IPS-11a (cell line): ENCODE data around the gene VPS33B.

Source experiments
- H3K4me3 ChIP-seq: one replicate; pipeline ENCODE4 v1.5.1; 2013; ENCODE audit warnings: low read depth, low read length, control low read depth

Gene VPS33B

DNA sequence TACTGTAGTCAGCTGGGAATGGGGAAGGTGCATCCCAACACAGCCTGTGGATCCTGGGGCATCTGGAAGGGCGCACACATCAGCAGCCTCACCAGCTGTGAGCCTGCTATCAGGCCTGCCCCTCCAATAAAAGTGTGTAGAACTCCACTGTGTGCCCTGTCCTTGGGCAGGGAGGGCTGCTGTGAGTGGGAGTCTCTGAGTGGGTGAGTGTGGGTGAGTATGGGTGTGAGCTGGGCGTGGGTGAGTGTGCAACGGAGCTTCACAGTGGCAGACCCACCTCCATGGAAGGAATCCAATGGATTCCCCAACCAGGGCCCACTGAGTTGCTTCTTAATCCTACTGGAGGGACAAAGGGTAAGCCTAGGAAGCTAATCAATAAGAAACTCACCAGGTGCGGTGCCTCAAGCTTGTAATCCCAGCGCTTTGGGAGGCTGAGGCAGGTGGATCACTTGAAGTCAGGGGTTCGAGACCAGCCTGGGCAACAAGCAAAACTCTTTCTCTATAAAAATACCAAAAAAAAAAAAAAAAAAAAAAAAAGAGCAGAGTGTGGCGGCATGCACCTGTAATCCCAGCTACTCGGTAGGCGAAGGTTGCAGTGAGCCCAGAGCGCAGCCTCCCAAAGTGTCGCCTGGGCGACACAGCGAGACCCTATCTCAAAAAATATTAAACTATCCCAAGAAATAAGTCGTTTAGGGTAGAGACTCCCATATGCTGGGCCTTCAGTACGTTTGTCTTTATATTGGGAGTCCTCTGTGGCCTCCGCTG is 68.3 kb downstream of the VPS33B start:
- no peak overlapping the region for H3K4me3 ChIP-seq

DNA sequence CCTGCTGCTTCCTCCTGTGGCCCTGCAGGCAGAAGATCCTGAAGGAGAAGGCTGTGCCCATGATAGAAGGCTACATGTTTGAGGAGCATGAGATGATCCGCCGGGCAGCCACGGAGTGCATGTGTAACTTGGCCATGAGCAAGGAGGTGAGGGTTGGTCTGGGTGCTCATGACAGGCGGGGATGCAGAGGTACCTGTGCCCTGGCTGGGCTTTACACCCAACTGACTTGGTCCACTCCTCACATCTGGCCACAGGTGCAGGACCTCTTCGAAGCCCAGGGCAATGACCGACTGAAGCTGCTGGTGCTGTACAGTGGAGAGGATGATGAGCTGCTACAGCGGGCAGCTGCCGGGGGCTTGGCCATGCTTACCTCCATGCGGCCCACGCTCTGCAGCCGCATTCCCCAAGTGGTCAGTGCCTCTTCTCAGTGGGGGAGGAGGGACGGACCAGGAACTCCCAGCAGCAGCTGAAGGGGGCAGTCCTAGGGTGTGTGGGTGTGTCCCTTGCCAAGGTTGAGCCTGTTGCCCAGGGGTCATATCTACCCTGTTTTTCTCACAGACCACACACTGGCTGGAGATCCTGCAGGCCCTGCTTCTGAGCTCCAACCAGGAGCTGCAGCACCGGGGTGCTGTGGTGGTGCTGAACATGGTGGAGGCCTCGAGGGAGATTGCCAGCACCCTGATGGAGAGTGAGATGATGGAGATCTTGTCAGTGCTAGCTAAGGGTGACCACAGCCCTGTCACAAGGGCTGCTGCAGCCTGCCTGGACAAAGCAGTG is 69.3 kb downstream of the VPS33B start:
- H3K4me3 ChIP-seq = no peak overlapping the region

DNA sequence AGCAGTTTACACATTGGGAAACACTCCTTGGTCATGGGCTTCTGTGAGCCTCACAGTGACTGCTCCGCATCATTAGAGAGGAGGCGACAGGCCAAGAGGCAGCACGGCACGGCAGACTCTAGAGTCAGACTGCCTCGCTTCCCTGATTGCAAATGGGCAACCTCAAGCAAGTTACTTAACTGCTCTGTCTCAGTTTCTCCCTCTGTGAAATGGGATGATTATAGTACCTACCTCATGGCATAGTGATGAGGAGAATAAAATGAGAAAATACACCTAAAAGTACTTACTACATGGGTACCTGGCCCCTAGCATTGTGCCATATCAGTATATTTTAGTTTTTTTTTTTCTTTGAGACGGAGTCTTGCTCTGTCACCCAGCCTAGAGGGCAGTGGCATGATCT is 71.7 kb downstream of the VPS33B start:
- no peak overlapping the region for H3K4me3 ChIP-seq

DNA sequence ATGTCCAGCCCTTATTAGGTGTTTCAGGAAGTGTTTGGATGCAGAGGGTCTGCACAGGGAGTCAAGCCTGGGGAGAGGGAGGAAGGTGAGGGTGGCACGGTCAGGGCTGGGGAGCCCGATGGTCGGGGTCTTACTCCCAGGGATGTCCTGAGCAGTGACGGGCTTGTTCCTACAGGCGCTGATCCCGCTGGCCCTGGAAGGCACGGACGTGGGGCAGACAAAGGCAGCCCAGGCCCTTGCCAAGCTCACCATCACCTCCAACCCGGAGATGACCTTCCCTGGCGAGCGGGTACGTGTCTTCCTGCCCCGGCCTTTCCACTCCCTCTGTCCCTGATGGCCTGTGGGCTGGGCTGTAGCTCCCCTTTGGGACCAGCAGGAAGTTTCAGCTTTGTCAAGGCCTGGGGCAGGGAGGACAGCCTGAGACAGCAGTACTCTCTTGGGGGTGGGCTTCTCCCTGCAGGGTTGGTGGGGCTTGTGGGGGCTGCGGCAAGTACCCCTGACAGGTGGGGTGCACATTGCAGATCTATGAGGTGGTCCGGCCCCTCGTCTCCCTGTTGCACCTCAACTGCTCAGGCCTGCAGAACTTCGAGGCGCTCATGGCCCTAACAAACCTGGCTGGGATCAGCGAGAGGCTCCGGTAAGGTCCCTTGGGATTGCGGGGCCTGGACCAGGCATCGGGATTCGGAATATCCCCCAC is 72.3 kb downstream of the VPS33B start:
- no peak overlapping the region for H3K4me3 ChIP-seq
